H1 (cell line): ENCODE results near the gene SLC52A1. TPM values are rescaled to one million over a fixed set of nuclear protein-coding genes. Genes with fewer than 3 reads are reported as not detected.

ENCODE experiments used
- CTCF ChIA-PET: fragments of 300-600 bp; sonication (Branson Sonifier 250); formaldehyde crosslinking; loops from one replicate; lab custom pipeline; 2021; ENCODE audit not compliant: partially characterized antibody; lab: Charles Lee
- POLR2A ChIA-PET: fragments of 300-600 bp; sonication (Branson Sonifier 250); formaldehyde crosslinking; loops from one replicate; lab custom pipeline; 2021; ENCODE audit warnings: inconsistent platforms; ENCODE audit not compliant: partially characterized antibody; lab: Charles Lee
- DNase-seq, 2 experiments: peaks; one replicate each; pipeline versions ENCODE4 v3.0.0 to v3.0.0-alpha.2; 2010 to 2022; ENCODE audit warnings: low spot score in 2 of 2, low read depth in 1 of 2, mixed read lengths in 1 of 2
- FAIRE-seq: peaks from 2 replicates; lab custom pipeline; 2011; peaks lifted over from hg19 to GRCh38; lab: Jason Lieb, UNC
- H2AFZ ChIP-seq: 2 replicates; pipeline ENCODE4 v1.8.1; 2012; ENCODE audit warnings: low read length, inconsistent platforms
- H2AK5ac ChIP-seq: 2 replicates; pipeline ENCODE4 v1.6.1; 2013; ENCODE audit warnings: low read depth, low read length
- H2BK120ac ChIP-seq: replicated peaks from 2 replicates; pipeline ENCODE3; 2013; ENCODE audit warnings: low read depth, low read length, inconsistent platforms
- H2BK12ac ChIP-seq: 2 replicates; pipeline ENCODE4 v1.6.1; 2013; ENCODE audit warnings: low read depth, low read length
- H2BK15ac ChIP-seq: 2 replicates; pipeline ENCODE4 v1.6.1; 2013; ENCODE audit warnings: low read length
- H2BK20ac ChIP-seq: 2 replicates; pipeline ENCODE4 v1.6.1; 2013; ENCODE audit warnings: low read length
- H2BK5ac ChIP-seq: 2 replicates; pipeline ENCODE4 v1.6.1; 2013; ENCODE audit warnings: low read depth, low read length
- H3K14ac ChIP-seq: 2 replicates; pipeline ENCODE4 v1.6.1; 2013; ENCODE audit warnings: inconsistent platforms; ENCODE audit not compliant: insufficient read length
- H3K18ac ChIP-seq: 2 replicates; pipeline ENCODE4 v1.6.1; 2013; ENCODE audit warnings: low read length; ENCODE audit errors: extremely low read depth
- H3K23ac ChIP-seq: 2 replicates; pipeline ENCODE4 v1.6.1; 2013; ENCODE audit warnings: inconsistent platforms; ENCODE audit not compliant: insufficient read length
- H3K23me2 ChIP-seq: 2 replicates; pipeline ENCODE4 v1.6.1; 2013; ENCODE audit warnings: low read depth, low read length
- H3K27ac ChIP-seq: 2 replicates; pipeline ENCODE4 v1.6.1; 2011; ENCODE audit warnings: low read depth, low read length, inconsistent platforms
- H3K27me3 ChIP-seq, 4 experiments: replicated peaks in 1 of 4; 1 replicate in 1 of 4; 2 replicates in 3 of 4; pipeline versions ENCODE4 v1.6.1 to v1.8.1; 2011 to 2013; ENCODE audit warnings: low read length in 3 of 4, mild to moderate bottlenecking in 3 of 4, inconsistent platforms in 2 of 4, mixed read lengths in 2 of 4, moderate library complexity in 1 of 4; ENCODE audit not compliant: control insufficient read depth in 3 of 4, insufficient read depth in 3 of 4; ENCODE audit errors: extremely low read depth in 1 of 4
- H3K36me3 ChIP-seq, 4 experiments: 2 replicates each; pipeline versions ENCODE4 v1.6.1 to v1.8.1; 2011 to 2013; ENCODE audit warnings: mild to moderate bottlenecking in 4 of 4, low read length in 3 of 4, moderate library complexity in 2 of 4, control low read depth in 1 of 4, inconsistent platforms in 1 of 4; ENCODE audit not compliant: insufficient read depth in 4 of 4, control insufficient read depth in 2 of 4
- H3K4ac ChIP-seq: replicated peaks from 2 replicates; pipeline ENCODE3; 2013; ENCODE audit warnings: low read length, low read depth, mixed read lengths, inconsistent platforms; ENCODE audit not compliant: insufficient read length
- H3K4me1 ChIP-seq, 4 experiments: replicated peaks in 1 of 4; 1 replicate in 1 of 4; 2 replicates in 3 of 4; pipeline versions ENCODE4 v1.6.1 to v1.8.1; 2011 to 2013; ENCODE audit warnings: low read length in 3 of 4, inconsistent platforms in 2 of 4, mixed read lengths in 1 of 4; ENCODE audit not compliant: insufficient read depth in 4 of 4, control insufficient read depth in 3 of 4
- H3K4me2 ChIP-seq, 2 experiments: 2 replicates each; pipeline versions ENCODE4 v1.6.1 to v1.8.1; 2011 to 2013; ENCODE audit warnings: low read depth in 2 of 2, low read length in 2 of 2, control low read depth in 1 of 2, inconsistent platforms in 1 of 2, mild to moderate bottlenecking in 1 of 2; ENCODE audit not compliant: insufficient read depth in 1 of 2
- H3K4me3 ChIP-seq, 4 experiments: fragments of 200-600, 300-600 bp in 1 of 4; sonication (generic), shearing (Covaris generic), sonication (Bioruptor Twin) in 1 of 4; 2 replicates each; pipeline versions ENCODE4 v1.5.1 to v1.8.1; 2011 to 2016; ENCODE audit warnings: low read length in 4 of 4, low read depth in 3 of 4, control low read depth in 2 of 4, inconsistent platforms in 2 of 4, mild to moderate bottlenecking in 2 of 4, mixed read lengths in 1 of 4, moderate library complexity in 1 of 4; ENCODE audit not compliant: insufficient read depth in 2 of 4; ENCODE audit errors: extremely low read depth in 1 of 4
- H3K56ac ChIP-seq: replicated peaks from 2 replicates; pipeline ENCODE3; 2013; ENCODE audit warnings: low read depth, mild to moderate bottlenecking, mixed read lengths, low read length, inconsistent platforms; ENCODE audit not compliant: insufficient read length
- H3K79me1 ChIP-seq: 2 replicates; pipeline ENCODE4 v1.6.1; 2013; ENCODE audit warnings: low read depth, low read length, control low read depth
- H3K79me2 ChIP-seq, 2 experiments: 2 replicates each; pipeline versions ENCODE4 v1.6.1 to v1.8.1; 2012 to 2013; ENCODE audit warnings: low read length in 2 of 2, mild to moderate bottlenecking in 2 of 2, inconsistent platforms in 1 of 2; ENCODE audit not compliant: insufficient read depth in 2 of 2, control insufficient read depth in 1 of 2
- H3K9ac ChIP-seq, 4 experiments: replicated peaks in 1 of 4; 1 replicate in 1 of 4; 2 replicates in 3 of 4; pipeline versions ENCODE4 v1.6.1 to v1.8.1; 2011 to 2013; ENCODE audit warnings: low read depth in 3 of 4, low read length in 3 of 4, control low read depth in 2 of 4, mild to moderate bottlenecking in 2 of 4, moderate library complexity in 2 of 4, inconsistent platforms in 1 of 4; ENCODE audit errors: extremely low read depth in 1 of 4
- H3K9me3 ChIP-seq, 2 experiments: 2 replicates each; pipeline versions ENCODE4 v1.6.1 to v1.8.1; 2012 to 2013; ENCODE audit warnings: mild to moderate bottlenecking in 2 of 2, moderate library complexity in 2 of 2, control low read depth in 1 of 2, inconsistent platforms in 1 of 2, low read depth in 1 of 2, low read length in 1 of 2, mixed read lengths in 1 of 2; ENCODE audit not compliant: insufficient read depth in 2 of 2
- H4K20me1 ChIP-seq, 2 experiments: replicated peaks in 1 of 2; 2 replicates each; pipeline versions ENCODE3 to v1.8.1; 2011 to 2013; ENCODE audit warnings: inconsistent platforms in 2 of 2, low read length in 2 of 2, mild to moderate bottlenecking in 1 of 2; ENCODE audit not compliant: insufficient read depth in 2 of 2, control insufficient read depth in 1 of 2
- H4K5ac ChIP-seq: 2 replicates; pipeline ENCODE4 v1.6.1; 2013; ENCODE audit warnings: low read length, low read depth, mixed read lengths, inconsistent platforms; ENCODE audit not compliant: insufficient read length
- H4K8ac ChIP-seq: 2 replicates; pipeline ENCODE4 v1.8.0; 2013; ENCODE audit warnings: mild to moderate bottlenecking, moderate library complexity, low read length, inconsistent platforms; ENCODE audit not compliant: insufficient read depth; ENCODE audit errors: extremely low read depth
- H4K91ac ChIP-seq: replicated peaks from 2 replicates; pipeline ENCODE3; 2013; ENCODE audit warnings: low read length, mixed read lengths, inconsistent platforms; ENCODE audit not compliant: insufficient read length
- BACH1 ChIP-seq: IDR thresholded peaks from 2 replicates; pipeline ENCODE4 v1.6.1; 2012; ENCODE audit warnings: low read length, improper control_type of control experiment
- CBX8 ChIP-seq: fragments of 300-800, 300-1000 bp; sonication (generic); IDR thresholded peaks from 2 replicates; pipeline ENCODE4 v1.7.1; 2016; ENCODE audit warnings: low read depth, low read length, borderline replicate concordance
- CHD1 ChIP-seq: IDR thresholded peaks from 2 replicates; pipeline ENCODE4 v1.6.1; 2012; ENCODE audit warnings: low read depth, low read length, improper control_type of control experiment
- CTBP2 ChIP-seq: IDR thresholded peaks from 2 replicates; pipeline ENCODE4 v1.7.0; 2011; ENCODE audit warnings: borderline replicate concordance, mild to moderate bottlenecking, moderate library complexity, mixed read lengths, low read length; ENCODE audit not compliant: insufficient read depth, insufficient read length
- EZH2 ChIP-seq: fragments of 200-600 bp; sonication (generic); IDR thresholded peaks from 2 replicates; pipeline ENCODE4 v1.7.1; 2012; ENCODE audit warnings: low read depth, mild to moderate bottlenecking, moderate library complexity, low read length, inconsistent platforms; ENCODE audit not compliant: severe bottlenecking
- JUN ChIP-seq: IDR thresholded peaks from 2 replicates; pipeline ENCODE4 v1.6.1; 2011; ENCODE audit warnings: low read depth, mild to moderate bottlenecking, improper control_type of control experiment, low read length
- RNF2 ChIP-seq: fragments of 200-900, 300-1000 bp; sonication (generic); IDR thresholded peaks from 2 replicates; pipeline ENCODE4 v1.7.1; 2016; ENCODE audit warnings: borderline replicate concordance, low read depth, mild to moderate bottlenecking, antibody characterized with exemption, low read length; ENCODE audit not compliant: poor library complexity, severe bottlenecking; ENCODE audit errors: missing control alignments
- SUZ12 ChIP-seq: fragments of 200-600 bp; sonication (generic); IDR thresholded peaks from 2 replicates; pipeline ENCODE4 v1.6.1; 2012; ENCODE audit warnings: mild to moderate bottlenecking, inconsistent platforms, low read length, moderate library complexity, mixed read lengths
- YY1 ChIP-seq: IDR thresholded peaks from 2 replicates; pipeline ENCODE4 v1.6.1; 2011; ENCODE audit warnings: low read depth, mild to moderate bottlenecking, low read length
- WGBS, 2 experiments: shearing (Covaris generic) in 1 of 2; methylation state at CpG; one replicate each; pipeline versions ENCODE4 v1.1.6 to v1.1.7; 2013 to 2015; ENCODE audit warnings: low lambda C conversion rate in 2 of 2, mixed read lengths in 2 of 2, inconsistent platforms in 1 of 2, low coverage in 1 of 2, missing lambda C conversion rate in 1 of 2; ENCODE audit not compliant: insufficient replicate concordance in 2 of 2, insufficient coverage in 1 of 2, insufficient read length in 1 of 2; ENCODE audit errors: extremely low coverage in 1 of 2, missing lambda C conversion rate in 1 of 2; 5-methylcytosine and 5-hydroxymethylcytosine counted together
- polyA plus RNA-seq, 7 experiments: library from polyadenylated mRNA; depleted of rRNA in 3 of 7; stranded (reverse) in 5 of 7; unstranded in 2 of 7; fragments of >200 nt in 5 of 7; fragments of 200-250 nt in 2 of 7; gene quantifications; 1 replicate in 5 of 7; 2 replicates in 1 of 7; 4 replicates in 1 of 7; pipeline versions ENCODE4 v1.2.1 to v1.2.3, GENCODE V29; 2011 to 2013; ENCODE audit warnings: missing spikeins in 2 of 7, mixed read lengths in 2 of 7
- total RNA-seq: library from RNA; stranded (reverse); fragmentation: NEBNext Ultra II Directional; extraction: Animal tissue kit (Norgen Biotek cat#: 25700); gene quantifications from 2 replicates; pipeline ENCODE4 v1.2.1, GENCODE V29; 2021

The SLC52A1 gene
- total and polyA plus RNA-seq, 2 of the 8 experiments (the other 6 are each of a cell fraction or from before 2014, with no cell fraction given) = 0.61 to 0.67 TPM

DNA sequence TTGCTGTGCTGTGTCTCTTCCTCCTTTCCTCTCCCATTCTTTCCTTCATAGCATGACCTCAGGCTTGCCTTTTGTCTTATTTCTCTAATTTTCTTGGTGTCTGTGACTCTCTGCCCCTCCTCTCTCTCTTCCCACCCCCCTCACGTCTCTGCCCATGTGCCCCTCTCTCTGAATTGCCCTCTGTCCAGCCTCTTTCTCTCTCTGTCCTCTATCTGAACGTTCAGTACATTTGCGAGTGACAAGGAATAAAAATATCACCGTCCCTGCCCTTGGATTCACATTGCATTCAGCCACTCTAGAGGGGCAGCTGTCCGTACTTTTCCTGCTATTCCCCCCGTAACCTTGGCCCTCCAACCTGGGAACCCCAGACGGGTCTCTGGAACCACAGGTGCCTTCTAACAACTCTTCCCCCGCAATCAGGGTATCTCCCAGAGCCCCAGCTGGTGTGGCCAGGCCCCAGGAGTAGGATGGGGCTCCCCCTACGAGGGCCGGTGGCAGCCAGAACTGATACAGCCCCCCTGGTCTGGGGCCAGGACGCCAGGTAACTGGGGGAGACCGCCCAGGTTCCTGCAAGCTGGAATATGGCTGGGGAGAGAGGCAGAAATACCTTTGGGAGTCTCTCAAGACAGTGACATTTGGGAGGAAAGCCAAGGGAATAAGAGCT is 35.7 kb downstream of the SLC52A1 start:
- Histone ChIP-seq H2BK12ac (0 out of 2 replicates have a peak overlapping the region, but pooled peaks have one; percentile 23), H4K20me1 (peaks cover 2 to 12% of the 10 kb centered on the region in 2 experiments), H3K23me2 (peaks cover 11% of the 10 kb centered on the region), H4K8ac (no peak overlapping the region), H3K27ac (no peak overlapping the region), H3K36me3 (peaks cover 17 to 36% (median 25%) of the 10 kb centered on the region in 4 experiments), H3K4me2 (peak overlapping the region; percentile 97 to 100), H4K5ac (no peak overlapping the region), H3K23ac (no peak overlapping the region), H3K79me2 (peaks cover 0 to 19% of the 10 kb centered on the region in 2 experiments; a peak in 2 of 4 replicates), H3K27me3 (peaks cover 0 to 13% (median 1%) of the 10 kb centered on the region in 4 experiments; a peak in 3 of 7 replicates), H3K56ac (no peak overlapping the region), H2AK5ac (no peak overlapping the region), H3K79me1 (peaks cover 11% of the 10 kb centered on the region), H3K4ac (no peak overlapping the region), H2BK15ac (no peak overlapping the region), H3K4me3 (peak overlapping the region; percentile 75 to 80 (median 78); a peak in 5 of 8 replicates), H3K14ac (no peak overlapping the region), H3K4me1 (peaks cover 4 to 17% (median 8%) of the 10 kb centered on the region in 4 experiments), H3K18ac (no peak overlapping the region), H2BK5ac (peak overlapping the region; percentile 56; the same call in 1 of the 2 replicates), H4K91ac (no peak overlapping the region), H3K9me3 (no peaks in the 10 kb centered on the region), H3K9ac (peak overlapping the region in 2 of 4 experiments; percentile 9 to 26; a peak in 1 of 7 replicates), H2BK20ac (no peak overlapping the region), H2AFZ (no peak overlapping the region), H2BK120ac (no peak overlapping the region)
- POLR2A ChIA-PET = interaction anchor here (1.1 to 4.7 kb wide), 7 partner anchors 11 to 62 kb away, joined by 3 to 36 read pairs (median 15); partner anchors contain the start of genes CAMTA2, PFN1, RNF167 and SLC25A11
- TF ChIP-seq JUN (no peak), CBX8 (no peak), EZH2 (no peak), CHD1 (no peak), SUZ12 (no peak), BACH1 (no peak), CTBP2 (no peak), RNF2 (no peak), YY1 (no peak)
- WGBS, 2 experiments = 78% methylated on average over 12 of the region's 12 CpGs; no CpG with 5 or more reads in 1 of the 2 experiments
- no peak for FAIRE-seq
- no peak for DNase-seq
- CTCF ChIA-PET = interaction anchor here (0.9 to 1.5 kb wide), 5 partner anchors 19 to 91 kb away, joined by 3 to 5 read pairs (median 4); partner anchors contain the start of genes RNF167 and SLC25A11
